ENCODE measurements around the gene SLC25A40.
A peak's percentile ranks its signal among the peaks of the same experiment; 100 is the strongest.
"Not testable (repeated sequence)": the region's sequence is repeated elsewhere in the genome, so short reads cannot be mapped to it uniquely, and the experiment has no call there.

The SLC25A40 gene

DNA sequence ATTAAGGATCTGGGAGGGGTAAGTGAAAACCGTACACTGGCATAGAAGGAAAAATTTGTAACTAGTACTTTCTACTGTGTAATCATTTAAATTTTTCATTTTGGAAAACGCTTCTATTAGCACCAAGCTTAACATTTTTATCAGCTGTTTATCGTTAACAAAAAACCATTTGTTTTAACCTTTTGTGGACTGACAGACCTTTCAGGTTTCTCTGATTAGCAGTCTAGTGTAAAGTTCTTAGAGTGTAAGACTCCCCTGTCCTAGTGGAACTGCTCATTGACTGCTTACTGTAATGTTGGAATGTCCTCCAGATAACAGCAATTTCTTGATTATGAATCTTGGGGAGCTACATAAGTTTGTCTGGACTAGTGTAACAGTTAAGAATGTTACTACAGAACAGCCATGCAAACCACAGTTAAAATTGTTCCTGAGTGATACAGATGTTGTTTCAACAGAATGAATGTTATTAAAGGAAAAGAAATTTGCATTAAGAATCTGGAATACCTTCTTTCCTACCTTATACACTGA is 2.1 kb upstream of the SLC25A40 start:
- peak; percentile 15 to 38 for DNase-seq

DNA sequence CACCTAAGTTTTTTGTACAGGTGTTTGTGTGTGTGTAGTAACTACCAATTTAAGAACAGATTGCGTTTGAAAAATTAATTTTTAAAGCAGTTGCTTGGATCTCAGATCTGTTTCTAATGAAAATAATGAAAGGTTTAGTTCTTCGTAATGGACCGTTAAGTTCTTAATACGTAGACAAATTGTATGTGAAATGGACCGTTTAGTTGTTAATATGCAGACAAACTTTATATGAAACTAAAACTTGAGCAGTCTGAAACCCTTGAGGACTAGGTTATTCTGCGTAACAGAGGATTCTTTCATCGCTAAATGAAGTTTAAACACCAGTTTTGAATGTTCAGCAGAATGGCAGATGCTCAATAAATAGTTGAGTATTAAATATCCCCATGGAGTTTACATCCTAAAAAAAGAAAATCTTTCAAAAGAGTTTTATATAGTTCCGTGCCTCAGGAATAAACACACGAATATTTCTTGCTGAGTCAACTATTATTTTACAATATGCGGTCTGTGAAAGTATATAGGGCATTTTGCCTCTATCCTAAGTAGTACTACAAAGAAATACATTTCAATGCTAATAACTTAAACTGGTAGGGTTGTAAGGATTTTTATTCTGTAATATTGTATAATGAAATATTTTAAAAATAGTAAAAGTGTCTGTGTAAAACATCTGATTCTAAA is 1.3 kb upstream of the SLC25A40 start:
- TF ChIP-seq GATA1 (IDR thresholded peaks at IDR 0.05; ENCODE audit: low read depth, low read length) (no peak), POLR2A (IDR thresholded peaks at IDR 0.05; ENCODE audit: low read length) (no peak)
- peak in 1 of 2 experiments; percentile 54 for DNase-seq

More for the DNA sequence above, 2.1 kb upstream of the SLC25A40 start:
- TF ChIP-seq GATA1 (IDR thresholded peaks at IDR 0.05; ENCODE audit: low read depth, low read length) (no peak), POLR2A (IDR thresholded peaks at IDR 0.05; ENCODE audit: low read length) (no peak)

DNA sequence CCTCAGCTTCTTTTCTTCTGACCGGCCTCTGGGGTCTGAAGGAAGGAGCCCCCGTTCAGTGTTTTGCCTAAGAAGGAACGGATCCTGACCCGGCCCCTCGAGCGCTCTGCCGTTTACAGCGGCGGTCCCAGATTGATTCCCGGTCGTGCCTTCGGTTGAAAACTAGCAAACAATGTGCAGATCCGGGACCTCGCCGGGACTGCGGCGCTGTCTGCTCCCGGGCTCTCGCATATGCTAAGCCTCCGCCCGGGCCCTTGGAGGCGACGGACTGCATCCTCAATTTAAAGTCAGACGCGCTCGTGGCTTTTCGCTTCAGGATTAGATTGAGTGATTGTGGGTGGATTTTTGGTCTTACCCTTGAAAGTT is 692 bp upstream of the SLC25A40 start:
- peak; percentile 63 to 73 for DNase-seq
- TF ChIP-seq POLR2A (IDR thresholded peaks at IDR 0.05; ENCODE audit: low read length) (no peak), GATA1 (IDR thresholded peaks at IDR 0.05; ENCODE audit: low read depth, low read length) (no peak)

DNA sequence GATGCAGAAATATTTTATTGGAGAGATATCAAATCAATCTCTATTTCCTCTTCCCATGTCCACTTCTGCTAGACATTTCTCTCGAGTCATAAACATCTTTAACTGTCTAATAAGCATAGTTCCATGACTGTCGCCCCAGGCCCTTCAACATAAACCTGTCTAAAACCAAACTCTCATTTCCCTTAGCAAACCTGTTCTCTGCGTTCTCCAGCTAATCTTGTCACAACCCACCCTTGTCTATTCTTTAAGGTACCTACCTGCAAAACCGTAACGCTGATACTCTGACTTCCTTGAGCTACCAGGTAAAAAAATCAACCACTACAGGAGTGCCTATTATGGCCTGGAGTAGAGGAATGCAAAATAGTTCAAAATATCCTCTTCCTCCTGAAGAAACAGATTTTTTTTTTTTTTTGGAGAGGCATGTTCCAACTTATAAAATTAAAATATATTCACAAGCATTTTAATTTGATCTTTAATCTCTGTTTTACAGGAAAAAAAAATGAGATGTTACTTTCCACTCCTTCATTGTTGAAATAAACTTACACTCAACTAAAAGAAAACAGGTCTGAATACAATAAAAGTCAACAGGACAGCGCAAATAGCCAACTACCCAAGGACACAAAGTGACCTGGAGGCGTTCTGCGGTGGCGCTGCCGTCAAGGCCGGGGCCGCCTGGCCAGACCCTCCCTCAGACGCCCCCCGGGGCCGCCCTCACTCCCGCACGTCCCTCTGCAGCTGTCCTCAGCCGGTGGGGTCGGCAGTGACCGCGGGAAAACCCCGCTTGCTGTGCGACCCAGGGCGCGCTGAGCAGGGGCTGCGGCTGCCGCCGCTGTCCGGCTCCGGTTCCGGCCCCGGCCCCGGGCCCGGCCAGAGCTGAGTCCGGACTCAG is 765 bp downstream of the SLC25A40 start:
- TF ChIP-seq GATA1 (IDR thresholded peaks at IDR 0.05; ENCODE audit: low read depth, low read length) (no peak), POLR2A (IDR thresholded peaks at IDR 0.05; ENCODE audit: low read length) (no peak)
- peak; percentile 68 to 69 for DNase-seq

GRCh38 chr7:87874066-87874465 is 2.1 kb downstream of the SLC25A40 start:
- peak; percentile 18 to 40 for DNase-seq

GRCh38 chr7:87873328-87873727 is 2.8 kb downstream of the SLC25A40 start:
- DNase-seq: not testable (repeated sequence)

More at GRCh38 chr7:87874066-87874465, 2.1 kb downstream of the SLC25A40 start:
- TF ChIP-seq POLR2A (IDR thresholded peaks at IDR 0.05; ENCODE audit: low read length) (no peak), GATA1 (IDR thresholded peaks at IDR 0.05; ENCODE audit: low read depth, low read length) (no peak)

DNA sequence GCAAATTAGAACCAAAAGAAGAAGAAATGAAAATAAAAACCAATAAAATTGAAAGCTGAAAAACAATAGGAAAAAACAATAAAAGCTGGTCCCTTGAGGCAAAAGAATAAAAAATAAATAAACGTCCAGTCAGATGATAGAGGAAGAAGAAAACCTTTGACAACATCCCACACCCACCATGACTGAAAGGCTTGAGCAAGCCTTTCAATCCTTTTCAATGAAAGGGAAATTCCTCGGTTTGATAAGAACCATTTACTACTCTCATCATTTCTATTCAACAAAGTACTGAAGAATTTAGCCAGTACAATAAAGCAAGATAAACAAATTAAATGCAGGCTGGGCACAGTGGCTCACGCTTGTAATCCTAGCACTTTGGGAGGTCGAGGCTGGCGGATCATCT is 3.8 kb downstream of the SLC25A40 start:
- no peak for TF ChIP-seq GATA1 (IDR thresholded peaks at IDR 0.05; ENCODE audit: low read depth, low read length)
- no peak for TF ChIP-seq POLR2A (IDR thresholded peaks at IDR 0.05; ENCODE audit: low read length)
- no peak for DNase-seq

- DNase-seq: no peak
- no peak for TF ChIP-seq GATA1 (IDR thresholded peaks at IDR 0.05; ENCODE audit: low read depth, low read length)
- no peak for TF ChIP-seq POLR2A (IDR thresholded peaks at IDR 0.05; ENCODE audit: low read length)
These were observed 5.7 kb downstream of the SLC25A40 start for GRCh38 chr7:87870471-87870870.

DNA sequence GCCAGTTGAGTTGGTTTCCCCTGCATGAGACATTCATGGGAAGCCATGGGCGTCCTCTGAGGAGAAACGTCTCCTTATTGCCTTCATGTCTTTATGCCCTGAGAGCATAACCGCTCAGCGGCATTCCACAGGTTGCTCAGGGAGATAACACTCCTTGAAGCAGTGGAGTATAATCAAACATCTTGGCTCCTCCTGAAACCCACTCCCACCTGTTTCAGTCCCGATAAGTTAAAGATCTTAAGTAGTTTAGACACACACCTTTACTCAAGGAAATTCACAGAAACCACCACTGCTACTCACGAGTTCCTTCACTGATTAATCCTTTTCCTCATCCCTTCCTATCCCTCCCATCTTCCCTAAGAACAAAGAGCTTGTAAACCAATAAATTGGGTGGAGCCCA is 9.6 kb downstream of the SLC25A40 start:
- DNase-seq: not testable (repeated sequence)

DNA sequence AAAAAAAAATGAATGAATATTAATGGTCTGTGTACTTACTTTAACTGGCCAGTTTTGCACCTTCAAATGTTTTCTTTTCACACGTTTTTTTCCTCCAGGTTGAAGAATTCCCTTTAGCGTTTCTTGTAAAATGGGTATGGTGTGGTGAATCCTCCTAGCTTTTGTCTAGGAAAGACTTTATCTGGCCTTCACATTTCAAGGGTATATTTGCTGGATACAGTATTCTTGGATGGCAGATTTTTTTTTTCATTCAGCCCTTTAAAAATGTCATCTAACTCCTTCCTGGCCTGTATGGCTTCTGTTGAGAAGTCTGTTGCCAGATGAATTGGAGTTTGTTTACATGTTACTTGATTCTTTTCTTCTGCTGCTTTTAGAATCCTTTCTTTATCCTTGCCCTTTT is 10.1 kb downstream of the SLC25A40 start:
- TF ChIP-seq POLR2A (IDR thresholded peaks at IDR 0.05; ENCODE audit: low read length) (no peak), GATA1 (IDR thresholded peaks at IDR 0.05; ENCODE audit: low read depth, low read length) (no peak)
- DNase-seq: no peak

GRCh38 chr7:87858417-87859100 is 17.6 kb downstream of the SLC25A40 start:
- DNase-seq: no peak
- TF ChIP-seq GATA1 (IDR thresholded peaks at IDR 0.05; ENCODE audit: low read depth, low read length): no peak
- no peak for TF ChIP-seq POLR2A (IDR thresholded peaks at IDR 0.05; ENCODE audit: low read length)

DNA sequence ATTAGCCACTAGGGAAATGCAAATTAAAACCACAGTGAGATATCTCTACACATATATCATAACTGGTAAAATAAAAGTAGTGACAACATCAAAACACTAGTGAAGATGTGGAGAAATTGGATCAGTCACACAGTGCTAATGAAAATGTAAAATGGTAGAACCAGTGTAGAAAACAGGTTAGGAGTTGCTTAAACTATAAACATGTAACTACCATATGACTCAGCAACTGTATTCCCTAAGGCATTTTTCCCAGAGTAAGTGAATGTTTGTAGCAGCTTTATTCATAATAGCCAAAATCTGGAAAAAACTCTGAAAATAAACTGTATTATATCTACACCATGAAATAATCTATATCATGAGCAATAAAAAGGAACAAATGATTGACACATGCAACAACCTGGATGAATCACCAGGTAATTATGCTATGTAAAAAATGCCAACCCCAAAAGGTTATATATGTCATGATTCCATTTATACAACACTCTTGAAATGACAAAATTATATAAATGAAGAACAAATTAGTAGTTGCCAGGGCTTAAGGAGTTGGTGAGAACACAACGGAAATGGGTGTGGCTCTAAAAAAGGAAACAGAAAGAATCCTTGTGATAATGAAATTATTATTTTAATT is 22.8 kb downstream of the SLC25A40 start:
- DNase-seq: no peak
- TF ChIP-seq POLR2A (IDR thresholded peaks at IDR 0.05; ENCODE audit: low read length): no peak
- TF ChIP-seq GATA1 (IDR thresholded peaks at IDR 0.05; ENCODE audit: low read depth, low read length): no peak

DNA sequence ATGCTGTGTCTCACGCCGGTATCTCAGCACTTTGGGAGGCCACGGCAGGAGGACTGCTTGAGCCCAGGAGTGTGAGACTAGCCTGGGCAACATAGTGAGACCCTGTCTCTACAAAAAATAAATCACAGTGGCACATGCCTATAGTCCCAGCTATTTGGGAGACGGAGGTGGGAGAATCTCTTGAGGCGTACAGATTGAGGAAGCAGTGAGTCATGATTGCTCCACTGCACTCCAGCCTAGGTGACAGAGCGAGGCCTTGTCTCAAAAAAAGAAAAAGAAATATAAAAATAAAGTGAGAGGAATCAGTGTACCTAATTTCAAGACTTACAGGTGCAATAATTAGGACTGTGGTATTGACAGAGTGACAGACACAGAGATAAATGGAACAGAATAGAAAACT is 23.9 kb downstream of the SLC25A40 start:
- no peak for DNase-seq
- TF ChIP-seq POLR2A (IDR thresholded peaks at IDR 0.05; ENCODE audit: low read length) (no peak), GATA1 (IDR thresholded peaks at IDR 0.05; ENCODE audit: low read depth, low read length) (no peak)
